Measurements from ENCODE around the gene NR2F1-AS1. TPM values are rescaled to one million over a fixed set of nuclear protein-coding genes. Genes with fewer than 3 reads are reported as not detected.

Gene NR2F1-AS1
- total RNA-seq, 2 experiments from 2014 or later: not detected

DNA sequence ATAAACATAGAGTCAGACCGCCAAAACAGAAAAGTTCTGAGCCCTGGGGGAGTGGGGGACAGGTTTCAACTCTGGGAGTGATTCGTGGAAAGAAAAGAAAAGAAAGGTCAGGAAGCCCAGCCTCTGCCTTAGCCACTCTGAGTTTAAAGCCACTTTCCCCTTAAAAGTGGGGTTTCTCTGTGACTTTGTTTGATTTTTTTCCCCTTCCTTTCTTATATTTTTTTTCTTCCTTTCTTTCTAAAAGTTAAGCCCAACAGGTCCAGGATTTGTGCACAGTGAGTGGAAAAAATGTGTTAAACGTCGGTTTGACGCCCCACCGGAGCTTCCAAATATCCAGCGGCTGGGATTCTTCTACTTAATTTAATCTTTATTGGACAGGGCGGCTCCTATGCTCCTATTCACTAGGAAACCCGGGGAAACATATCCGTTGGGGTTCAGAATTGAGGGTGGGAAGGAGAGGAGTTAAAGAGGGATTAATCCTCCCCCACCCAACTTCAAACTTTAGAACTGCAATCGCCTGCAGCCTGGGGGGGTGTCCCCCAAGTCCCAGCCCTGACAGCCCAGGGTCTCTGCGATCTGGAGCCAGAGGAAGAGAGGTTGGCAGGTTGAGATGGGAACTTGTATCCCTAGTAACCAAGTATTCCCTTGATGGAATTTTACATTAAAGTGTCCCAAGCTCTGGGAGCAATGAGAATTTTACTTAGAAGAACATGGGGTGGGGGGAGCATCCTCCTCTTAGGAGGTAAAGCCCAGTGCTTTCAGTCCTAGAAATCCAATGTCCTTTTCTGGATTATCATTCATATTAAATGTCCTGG, 6.3 kb downstream of the NR2F1-AS1 start:
- no peak overlapping the region for H3K4me3 ChIP-seq (ENCODE audit: low read depth, low read length, poor library complexity, severe bottlenecking)
- intact Hi-C loops (cut with micrococcal nuclease; ENCODE audit: unreplicated experiment): no loop called here
- H3K4me2 ChIP-seq (ENCODE audit: low read length): no peak overlapping the region
- no peaks in the 10 kb centered on the region for H3K36me3 ChIP-seq (ENCODE audit: insufficient read depth, low read length)
- CTCF ChIA-PET (ENCODE audit: unreplicated experiment): no interaction called here
- H2AFZ ChIP-seq (ENCODE audit: low read length): no peak overlapping the region
- POLR2A ChIA-PET: no interaction called here
- H3K4me1 ChIP-seq (ENCODE audit: insufficient read depth, low read length, poor library complexity, severe bottlenecking): no peaks in the 10 kb centered on the region
- no peaks in the 10 kb centered on the region for H3K9me3 ChIP-seq (ENCODE audit: low read length)
- no peak for DNase-seq (ENCODE audit: low spot score)
- H3K79me2 ChIP-seq (ENCODE audit: insufficient read depth, low read depth, low read length): no peaks in the 10 kb centered on the region
- H3K27ac ChIP-seq (ENCODE audit: low read depth, low read length, poor library complexity, severe bottlenecking): no peak overlapping the region
- TF ChIP-seq EZH2phosphoT487 (IDR thresholded peaks at IDR 0.05; ENCODE audit: borderline replicate concordance, low read depth, low read length): no peak
- no peaks in the 10 kb centered on the region for H3K9me2 ChIP-seq (ENCODE audit: insufficient read depth, low read length)
- no TSS peak for BruUV-seq (replicated peaks)
- H4K20me1 ChIP-seq (ENCODE audit: insufficient read depth, low read length): no peaks in the 10 kb centered on the region

DNA sequence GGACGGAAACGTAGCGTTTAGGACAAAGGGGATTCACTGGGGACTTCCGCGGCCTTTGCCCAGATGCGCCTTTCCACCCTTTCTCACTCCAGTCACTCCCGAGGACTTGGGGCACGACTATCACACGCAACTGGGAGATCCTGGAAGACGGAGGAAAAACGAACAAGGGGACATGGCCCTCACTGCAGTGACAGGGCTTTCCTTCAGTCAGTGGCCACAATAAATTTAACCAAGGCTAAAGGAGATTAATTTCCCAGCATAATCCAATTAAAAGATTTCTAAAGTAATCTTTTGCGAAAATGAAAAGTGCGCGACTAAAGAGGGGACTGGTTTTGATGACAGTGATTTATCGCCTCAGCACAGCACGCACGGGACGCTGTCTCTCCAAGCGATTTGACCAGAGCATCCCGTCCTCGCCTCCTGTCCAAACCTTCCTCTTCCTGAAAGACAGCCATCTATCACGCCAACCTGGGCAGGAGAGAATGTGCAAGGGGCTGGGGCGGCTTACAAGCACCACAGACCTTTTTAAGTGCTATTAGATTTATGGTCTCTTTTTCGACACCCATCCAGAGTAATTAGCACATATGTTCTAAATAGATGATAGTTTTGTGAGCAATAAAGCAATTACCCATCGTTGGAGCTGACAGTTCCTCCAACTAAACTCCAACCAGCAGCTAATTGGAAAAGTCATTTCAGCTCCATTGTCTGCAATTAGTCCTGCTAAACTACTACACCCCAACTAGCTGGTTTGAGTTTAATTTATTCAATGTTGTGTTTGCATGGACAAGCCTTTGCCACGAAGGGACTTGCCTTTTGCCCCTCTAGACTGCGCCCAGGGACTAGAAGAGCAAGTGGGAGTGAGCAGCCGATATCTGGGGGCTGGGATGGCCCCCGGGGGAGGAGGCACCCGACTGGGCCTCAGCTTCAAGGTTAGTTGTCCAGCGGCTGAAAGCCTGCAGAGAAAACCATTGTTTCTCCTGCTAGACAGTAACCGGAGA, 7.4 kb downstream of the NR2F1-AS1 start:
- TF ChIP-seq EZH2phosphoT487 (IDR thresholded peaks at IDR 0.05; ENCODE audit: borderline replicate concordance, low read depth, low read length): no peak
- TF ChIP-seq, protein P1, sequence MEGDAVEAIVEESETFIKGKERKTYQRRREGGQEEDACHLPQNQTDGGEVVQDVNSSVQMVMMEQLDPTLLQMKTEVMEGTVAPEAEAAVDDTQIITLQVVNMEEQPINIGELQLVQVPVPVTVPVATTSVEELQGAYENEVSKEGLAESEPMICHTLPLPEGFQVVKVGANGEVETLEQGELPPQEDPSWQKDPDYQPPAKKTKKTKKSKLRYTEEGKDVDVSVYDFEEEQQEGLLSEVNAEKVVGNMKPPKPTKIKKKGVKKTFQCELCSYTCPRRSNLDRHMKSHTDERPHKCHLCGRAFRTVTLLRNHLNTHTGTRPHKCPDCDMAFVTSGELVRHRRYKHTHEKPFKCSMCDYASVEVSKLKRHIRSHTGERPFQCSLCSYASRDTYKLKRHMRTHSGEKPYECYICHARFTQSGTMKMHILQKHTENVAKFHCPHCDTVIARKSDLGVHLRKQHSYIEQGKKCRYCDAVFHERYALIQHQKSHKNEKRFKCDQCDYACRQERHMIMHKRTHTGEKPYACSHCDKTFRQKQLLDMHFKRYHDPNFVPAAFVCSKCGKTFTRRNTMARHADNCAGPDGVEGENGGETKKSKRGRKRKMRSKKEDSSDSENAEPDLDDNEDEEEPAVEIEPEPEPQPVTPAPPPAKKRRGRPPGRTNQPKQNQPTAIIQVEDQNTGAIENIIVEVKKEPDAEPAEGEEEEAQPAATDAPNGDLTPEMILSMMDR (conservative IDR thresholded peaks at IDR 0.05; ENCODE audit: low read length): no peak
- POLR2A ChIA-PET: no interaction called here
- Histone ChIP-seq H3K27ac (ENCODE audit: low read depth, low read length, poor library complexity, severe bottlenecking) (no peak overlapping the region), H3K36me3 (ENCODE audit: insufficient read depth, low read length) (no peaks in the 10 kb centered on the region), H3K79me2 (ENCODE audit: insufficient read depth, low read depth, low read length) (no peaks in the 10 kb centered on the region), H3K9me2 (ENCODE audit: insufficient read depth, low read length) (no peaks in the 10 kb centered on the region), H3K9me3 (ENCODE audit: low read length) (no peaks in the 10 kb centered on the region), H3K4me1 (ENCODE audit: insufficient read depth, low read length, poor library complexity, severe bottlenecking) (no peaks in the 10 kb centered on the region), H3K4me3 (ENCODE audit: low read depth, low read length, poor library complexity, severe bottlenecking) (no peak overlapping the region), H2AFZ (ENCODE audit: low read length) (no peak overlapping the region), H4K20me1 (ENCODE audit: insufficient read depth, low read length) (no peaks in the 10 kb centered on the region), H3K4me2 (ENCODE audit: low read length) (no peak overlapping the region)
- intact Hi-C loops (cut with micrococcal nuclease; ENCODE audit: unreplicated experiment): no loop called here
- BruUV-seq (replicated peaks): no TSS peak
- DNase-seq (ENCODE audit: low spot score): no peak
- CTCF ChIA-PET (ENCODE audit: unreplicated experiment): no interaction called here

DNA sequence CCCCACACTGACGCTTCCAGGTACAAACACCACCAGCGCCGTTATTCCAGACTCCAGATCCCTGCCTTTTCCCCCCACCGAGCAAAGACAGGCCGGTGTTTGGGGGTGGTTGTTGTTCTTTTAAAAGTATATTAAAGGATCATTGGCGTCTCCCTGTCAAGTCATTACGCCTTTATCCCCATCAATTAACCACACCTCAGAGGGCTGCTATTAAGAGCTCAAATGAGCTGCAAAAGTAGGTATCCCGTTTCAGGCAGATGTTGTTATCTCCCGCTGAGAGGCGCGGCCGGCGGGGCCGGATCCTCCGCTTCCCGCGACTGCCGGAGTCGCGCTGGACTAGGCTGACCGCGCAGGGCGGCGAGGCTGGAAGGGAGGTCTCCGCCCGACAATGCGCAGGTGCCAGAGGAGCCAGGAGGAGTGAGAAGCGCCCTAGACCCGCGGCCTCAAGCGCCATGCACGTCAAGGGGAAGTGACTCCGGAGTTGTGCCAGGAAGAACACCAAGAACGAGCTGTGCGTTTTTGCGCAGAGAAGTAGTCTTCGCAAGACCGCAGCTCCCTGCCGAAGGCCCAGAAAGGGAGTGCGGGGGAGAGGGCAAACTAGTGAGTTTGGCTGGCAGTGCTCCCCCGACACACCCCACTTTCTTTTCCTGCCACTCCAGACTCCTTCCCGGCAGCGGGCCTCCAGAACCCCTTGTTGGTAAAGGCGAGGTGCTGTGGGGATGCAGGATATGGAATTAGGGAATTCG, 8.2 kb downstream of the NR2F1-AS1 start:
- Histone ChIP-seq H2AFZ (ENCODE audit: low read length) (no peak overlapping the region), H3K9me3 (ENCODE audit: low read length) (no peaks in the 10 kb centered on the region), H3K4me2 (ENCODE audit: low read length) (no peak overlapping the region), H3K79me2 (ENCODE audit: insufficient read depth, low read depth, low read length) (no peaks in the 10 kb centered on the region), H3K9me2 (ENCODE audit: insufficient read depth, low read length) (no peaks in the 10 kb centered on the region), H3K4me1 (ENCODE audit: insufficient read depth, low read length, poor library complexity, severe bottlenecking) (no peaks in the 10 kb centered on the region), H3K36me3 (ENCODE audit: insufficient read depth, low read length) (no peaks in the 10 kb centered on the region), H3K27ac (ENCODE audit: low read depth, low read length, poor library complexity, severe bottlenecking) (no peak overlapping the region), H3K4me3 (ENCODE audit: low read depth, low read length, poor library complexity, severe bottlenecking) (no peak overlapping the region), H4K20me1 (ENCODE audit: insufficient read depth, low read length) (no peaks in the 10 kb centered on the region)
- CTCF ChIA-PET (ENCODE audit: unreplicated experiment): no interaction called here
- no peak for TF ChIP-seq EZH2phosphoT487 (IDR thresholded peaks at IDR 0.05; ENCODE audit: borderline replicate concordance, low read depth, low read length)
- TF ChIP-seq, protein P1 (conservative IDR thresholded peaks at IDR 0.05; ENCODE audit: low read length): no peak
- no peak for DNase-seq (ENCODE audit: low spot score)
- intact Hi-C loops (cut with micrococcal nuclease; ENCODE audit: unreplicated experiment): no loop called here
- POLR2A ChIA-PET: no interaction called here
- no TSS peak for BruUV-seq (replicated peaks)

Measured in OCI-LY7 (cell line).